CD8-positive, alpha-beta memory T cell (primary cell): ENCODE results near the gene BEND3. TPM values are rescaled to one million over a fixed set of nuclear protein-coding genes. Genes with fewer than 3 reads are reported as not detected.

Experiments used
- polyA plus RNA-seq: library from polyadenylated mRNA; unstranded; fragments of 300-500 nt; fragmentation: Illumina TruSeq; gene quantifications from one replicate; pipeline ENCODE4 v1.2.3, GENCODE V29; 2021
- total RNA-seq, 2 experiments: library from RNA; stranded (reverse); gene quantifications; one replicate each; pipeline ENCODE4 v1.2.3, GENCODE V29; 2021

The BEND3 gene
- total and polyA plus RNA-seq, 3 experiments from 2014 or later: 0.38 to 7.6 (median 7.5) TPM

Other genes with a start within 250 kb of the BEND3 start
- gene CD24, start 140.8 kb downstream of the BEND3 start, total RNA-seq: not detected
- not detected for gene CD24, start 140.8 kb downstream of the BEND3 start, polyA plus RNA-seq
- gene MTRES1, start 87.3 kb downstream of the BEND3 start, total RNA-seq: 10 to 100 TPM; 17.5 to 21.4 TPM
- 19.2 TPM for gene MTRES1, start 87.3 kb downstream of the BEND3 start, polyA plus RNA-seq